RCC 7860 (cell line): Measurements from ENCODE around the gene TGIF1.

Experiments
- DNase-seq: peaks from one replicate; pipeline ENCODE4 v3.0.0-alpha.2; 2015; ENCODE audit warnings: low spot score
- FAIRE-seq: peaks from 2 replicates; lab custom pipeline; 2012; peaks lifted over from hg19 to GRCh38; lab: Jason Lieb, UNC

TGIF1 gene

DNA sequence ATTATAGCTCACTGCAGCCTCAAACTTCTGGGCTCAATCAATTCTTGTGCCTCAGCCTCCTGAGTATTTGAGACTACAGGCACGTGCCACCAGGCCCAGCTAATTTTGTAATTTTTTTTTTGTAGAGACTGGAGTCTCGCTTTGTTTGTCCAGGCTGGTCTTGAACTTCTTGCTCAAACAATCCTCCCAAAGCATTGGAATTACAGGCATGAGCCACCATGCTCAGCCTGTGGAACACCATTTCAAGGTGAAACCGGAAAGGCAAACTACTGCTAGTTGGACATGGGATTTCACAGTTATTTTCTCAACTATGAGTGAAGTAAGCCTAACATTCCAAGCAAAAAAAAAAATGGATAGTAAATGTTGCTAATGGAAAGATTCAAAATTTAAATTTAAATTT, 20.9 kb upstream of the TGIF1 start:
- no peak for DNase-seq
- no peak for FAIRE-seq

DNA sequence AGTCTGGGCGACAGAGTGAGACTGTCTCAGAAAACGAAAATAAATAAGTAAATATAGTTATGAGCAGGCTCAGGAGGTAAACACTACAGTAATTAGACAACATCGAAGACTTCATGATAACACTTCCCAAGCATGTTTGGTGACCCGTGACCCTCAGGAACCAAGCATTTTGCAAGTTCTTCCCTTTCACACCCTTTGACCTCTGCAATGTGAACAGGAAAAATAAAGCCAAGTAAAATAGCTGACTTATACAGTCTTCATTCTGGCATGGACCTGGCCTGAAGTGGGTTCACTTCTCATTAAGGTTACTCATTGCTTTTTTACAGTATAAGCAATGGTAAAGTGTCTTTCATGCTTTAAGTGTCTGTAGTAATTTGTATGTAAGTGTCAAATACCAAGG, 15.3 kb upstream of the TGIF1 start:
- no peak for DNase-seq
- FAIRE-seq: no peak

GRCh38 chr18:3440341-3440740, 9.6 kb upstream of the TGIF1 start:
- DNase-seq (no peak), FAIRE-seq (no peak)

DNA sequence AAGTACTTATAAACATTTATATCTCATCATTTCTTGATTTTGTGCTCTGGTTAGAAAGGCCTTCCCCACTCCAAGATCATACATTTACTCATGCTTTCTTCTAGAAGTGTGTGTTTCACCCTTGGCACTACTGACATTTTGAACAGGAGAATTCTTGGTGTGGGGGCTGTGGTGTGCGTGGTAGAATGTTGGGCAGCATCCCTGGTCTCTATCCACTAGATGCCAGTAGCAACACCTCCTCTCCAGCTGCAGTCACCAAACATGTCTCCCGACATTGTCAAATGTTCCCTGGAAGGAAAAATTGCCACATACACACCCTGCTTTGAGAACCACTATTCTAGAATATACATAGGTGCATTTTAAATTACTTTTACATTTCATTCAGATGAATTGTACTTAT, 8.7 kb upstream of the TGIF1 start:
- DNase-seq (no peak), FAIRE-seq (no peak)

DNA sequence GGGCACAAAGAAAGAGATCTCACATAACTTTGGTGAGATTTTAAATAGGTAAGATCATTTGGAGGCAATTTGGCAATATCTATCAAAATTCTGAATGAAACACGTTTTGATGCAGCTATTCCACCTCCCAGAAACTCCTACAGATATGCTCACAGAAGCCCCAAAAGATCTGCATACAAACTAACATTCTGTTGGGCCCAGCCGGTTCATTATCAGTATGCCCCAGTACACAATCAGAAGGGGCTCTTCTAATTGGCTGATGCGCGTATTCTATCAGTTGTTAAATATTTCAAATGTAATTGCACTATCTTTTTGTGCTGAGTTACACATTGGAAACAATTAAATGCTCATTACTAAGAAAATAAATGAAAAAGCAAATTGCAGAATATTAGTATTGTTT, 7.1 kb upstream of the TGIF1 start:
- no peak for DNase-seq
- FAIRE-seq: no peak

DNA sequence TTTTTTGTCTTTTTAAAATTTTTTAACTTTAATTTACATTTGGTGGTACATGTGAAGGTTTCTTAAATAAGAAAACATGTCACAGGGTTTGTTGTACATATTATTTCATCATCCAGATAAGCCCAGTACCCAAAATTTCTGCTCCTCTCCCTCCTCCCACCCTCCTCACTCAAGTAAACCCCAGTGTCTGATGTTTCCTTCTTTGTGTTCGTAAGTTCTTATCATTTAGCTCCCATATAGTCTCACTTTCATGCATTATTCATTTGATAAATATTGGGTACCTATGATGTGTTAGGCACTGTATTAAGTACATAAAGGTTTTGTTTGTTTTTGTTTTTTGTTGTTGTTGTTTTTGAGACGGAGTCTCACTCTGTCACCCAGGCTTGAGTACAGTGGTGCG, 5.7 kb upstream of the TGIF1 start:
- FAIRE-seq (no peak), DNase-seq (no peak)

GRCh38 chr18:3444954-3445353, 5.0 kb upstream of the TGIF1 start:
- DNase-seq (no peak), FAIRE-seq (no peak)

DNA sequence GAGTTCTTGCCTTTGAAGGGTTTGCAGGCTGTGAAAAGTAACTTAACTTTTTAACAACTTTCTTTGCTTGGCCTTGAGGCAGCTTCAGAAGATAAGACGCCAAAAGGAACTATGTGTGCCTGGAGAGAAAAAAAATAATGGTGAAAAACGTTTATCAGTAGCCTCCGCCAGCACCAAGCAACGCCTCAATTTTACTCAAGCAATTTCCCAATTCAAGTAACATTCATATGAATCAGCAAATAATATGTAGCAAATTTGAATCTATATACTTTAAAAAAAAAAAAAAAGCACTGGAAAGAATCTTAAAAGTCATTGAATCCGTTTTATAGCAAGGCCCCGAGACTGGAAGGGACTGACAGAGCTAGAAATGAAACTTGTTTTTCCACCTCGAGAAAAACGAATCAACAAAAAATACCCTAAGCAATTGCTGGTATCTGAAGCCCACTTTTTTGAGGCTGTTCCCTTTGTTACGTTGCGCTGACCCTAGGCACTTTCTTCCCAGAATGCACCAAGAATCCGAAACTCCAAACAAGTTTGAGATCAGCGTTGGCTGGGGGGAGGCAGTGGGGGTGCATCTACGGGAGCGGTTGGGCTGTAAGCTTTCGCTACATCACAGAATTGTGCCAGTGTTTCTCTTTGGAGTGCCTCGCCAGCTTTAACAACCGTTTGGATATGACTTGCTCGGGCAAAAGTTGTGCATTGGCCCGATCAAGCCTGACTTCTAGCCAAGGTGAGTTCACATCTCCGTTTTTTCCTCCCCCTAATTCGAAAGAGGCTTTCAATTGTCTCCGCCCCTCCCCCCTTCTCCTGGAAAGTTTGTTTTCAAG, 2.7 kb upstream of the TGIF1 start:
- no peak for DNase-seq
- no peak for FAIRE-seq

DNA sequence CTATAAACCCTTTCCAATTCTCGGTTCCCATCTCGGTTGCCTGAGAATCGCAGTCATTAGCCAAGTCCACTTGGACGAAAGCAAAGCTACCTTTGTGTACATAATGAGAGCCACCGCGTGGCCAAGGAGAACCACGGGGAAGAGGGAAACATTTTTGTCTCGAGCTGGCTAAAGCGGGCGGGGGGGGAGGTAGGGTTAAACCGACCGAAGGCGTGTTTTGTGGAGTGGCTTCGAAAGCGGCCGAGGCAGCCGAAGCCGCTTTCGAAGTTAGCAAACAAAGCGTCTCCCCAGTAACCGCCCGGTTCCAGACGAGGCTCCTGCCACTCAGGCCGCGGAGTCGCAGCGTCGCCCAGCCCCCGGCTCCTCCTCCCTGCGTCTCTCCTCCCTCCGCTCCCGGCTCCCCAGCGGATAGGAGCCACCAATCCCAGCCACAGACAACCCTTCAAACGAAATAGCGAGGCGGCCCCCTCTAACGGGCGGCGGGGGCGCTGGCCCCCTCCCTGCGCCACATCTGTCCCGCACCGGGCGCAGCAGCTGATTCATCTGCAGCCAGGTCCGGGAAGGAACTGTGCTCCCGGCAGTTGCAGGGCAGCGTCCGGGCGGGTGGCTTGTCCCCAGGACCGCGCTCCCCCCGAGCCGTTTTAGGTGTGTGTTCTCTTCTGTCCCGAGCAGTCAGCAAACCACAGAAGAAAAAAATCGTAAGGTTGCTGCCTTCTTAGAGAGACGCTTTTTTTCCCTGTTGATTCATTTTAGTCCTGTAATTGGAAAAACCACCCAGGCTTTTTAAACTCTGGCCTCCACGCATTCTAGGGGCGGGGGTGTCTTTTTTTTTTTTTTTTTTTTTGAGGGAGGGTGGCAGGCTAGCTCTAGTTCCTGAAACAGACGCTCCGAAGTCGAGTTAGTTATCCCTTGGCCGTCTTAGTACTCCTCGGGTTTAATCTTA, 1.8 kb upstream of the TGIF1 start:
- FAIRE-seq (peak; percentile 82), DNase-seq (peak; percentile 94)

DNA sequence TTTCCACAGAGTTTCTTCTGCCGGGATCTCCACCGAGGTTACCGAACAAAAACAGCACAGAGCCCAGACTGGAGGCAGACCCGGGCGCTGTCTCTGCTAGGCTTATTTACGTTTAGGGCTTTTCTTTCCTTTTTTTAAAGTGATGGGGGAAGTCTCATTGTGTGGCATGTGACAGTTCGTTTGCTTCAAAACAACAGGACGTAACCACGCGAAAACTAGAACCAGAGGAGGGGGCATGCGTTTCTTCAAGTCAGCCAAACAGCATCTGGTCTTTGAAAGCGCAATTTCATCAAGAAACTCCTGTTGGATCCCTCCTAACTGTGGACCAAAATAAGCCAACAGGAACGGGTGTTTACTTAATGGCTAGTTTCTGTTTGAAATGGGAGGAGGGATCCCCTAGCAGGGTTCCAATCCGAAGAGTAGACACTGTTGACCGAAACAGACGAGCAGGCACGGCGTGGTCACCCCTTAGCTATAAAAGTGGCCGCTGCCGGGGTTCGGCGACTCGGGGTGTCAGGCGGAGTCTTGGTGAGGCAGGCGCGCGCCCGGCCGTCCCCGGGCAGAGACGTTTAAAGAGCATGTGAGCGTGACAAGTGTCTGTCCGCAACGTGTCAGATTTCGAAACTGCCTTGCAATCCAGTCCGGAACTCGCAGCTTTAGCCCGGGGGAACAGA, 997 bp upstream of the TGIF1 start:
- FAIRE-seq (no peak), DNase-seq (peak; percentile 82)

GRCh38 chr18:3449512-3450011, 410 bp upstream of the TGIF1 start:
- FAIRE-seq: no peak
- no peak for DNase-seq

DNA sequence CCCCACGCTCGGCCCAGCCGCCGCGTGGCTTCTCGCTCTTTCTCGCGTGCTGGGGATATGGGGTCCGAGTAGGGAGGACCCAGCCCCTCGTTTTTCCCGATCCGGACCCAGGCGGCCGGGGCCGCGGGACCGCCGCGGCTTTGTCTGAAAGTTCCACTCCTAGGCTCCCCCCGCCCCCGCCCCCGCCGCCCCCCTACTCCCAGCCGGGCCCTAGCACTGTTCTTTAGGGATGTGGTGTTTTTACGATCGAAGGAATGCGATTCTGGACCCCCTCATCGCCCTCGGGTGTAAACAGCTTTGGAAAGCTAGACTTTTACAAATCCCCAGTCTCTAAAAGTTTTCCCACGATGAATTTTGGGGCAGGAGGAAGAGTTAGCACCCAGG, 819 bp downstream of the TGIF1 start:
- no peak for DNase-seq
- no peak for FAIRE-seq

DNA sequence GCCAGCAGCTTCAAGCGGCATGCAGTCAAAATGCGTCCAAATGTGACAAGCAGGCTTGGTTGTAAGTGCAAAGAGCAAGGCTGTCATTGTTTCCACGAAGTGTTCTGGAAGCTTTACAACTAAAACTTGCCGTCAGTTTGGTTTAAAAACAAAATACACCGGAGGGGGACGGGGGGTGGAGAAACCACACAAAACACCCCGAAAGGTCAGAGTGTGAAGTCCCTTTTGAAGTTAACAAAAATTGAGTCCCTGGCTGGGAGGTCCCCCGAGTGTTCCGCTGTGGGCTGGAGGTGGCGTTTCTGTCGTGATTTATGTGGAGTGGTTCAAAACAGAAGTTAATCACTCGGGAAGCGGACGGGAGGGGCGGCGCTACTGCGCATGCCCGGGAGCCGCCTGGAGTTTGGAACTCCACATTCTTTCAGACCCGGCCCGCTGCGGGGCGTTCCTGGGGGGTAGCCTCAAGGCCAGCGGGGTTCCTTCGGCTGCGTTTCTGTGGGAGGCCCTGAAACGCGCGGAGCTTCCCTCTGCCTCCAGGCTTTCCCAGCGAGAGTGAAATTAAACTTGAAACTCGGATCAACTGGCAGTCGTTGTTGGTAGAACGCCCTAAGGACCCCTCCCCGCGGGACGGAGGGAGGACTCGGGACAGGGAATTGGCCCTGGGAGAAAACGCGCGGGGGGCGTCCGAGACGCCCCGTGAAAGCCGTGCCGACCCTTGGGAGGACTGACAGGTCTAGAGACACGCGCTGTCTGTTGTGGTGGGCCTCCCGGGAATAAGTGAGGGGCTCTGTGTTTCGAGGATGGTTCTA, 1.4 kb downstream of the TGIF1 start:
- DNase-seq: peak; percentile 78
- FAIRE-seq: peak; percentile 20

DNA sequence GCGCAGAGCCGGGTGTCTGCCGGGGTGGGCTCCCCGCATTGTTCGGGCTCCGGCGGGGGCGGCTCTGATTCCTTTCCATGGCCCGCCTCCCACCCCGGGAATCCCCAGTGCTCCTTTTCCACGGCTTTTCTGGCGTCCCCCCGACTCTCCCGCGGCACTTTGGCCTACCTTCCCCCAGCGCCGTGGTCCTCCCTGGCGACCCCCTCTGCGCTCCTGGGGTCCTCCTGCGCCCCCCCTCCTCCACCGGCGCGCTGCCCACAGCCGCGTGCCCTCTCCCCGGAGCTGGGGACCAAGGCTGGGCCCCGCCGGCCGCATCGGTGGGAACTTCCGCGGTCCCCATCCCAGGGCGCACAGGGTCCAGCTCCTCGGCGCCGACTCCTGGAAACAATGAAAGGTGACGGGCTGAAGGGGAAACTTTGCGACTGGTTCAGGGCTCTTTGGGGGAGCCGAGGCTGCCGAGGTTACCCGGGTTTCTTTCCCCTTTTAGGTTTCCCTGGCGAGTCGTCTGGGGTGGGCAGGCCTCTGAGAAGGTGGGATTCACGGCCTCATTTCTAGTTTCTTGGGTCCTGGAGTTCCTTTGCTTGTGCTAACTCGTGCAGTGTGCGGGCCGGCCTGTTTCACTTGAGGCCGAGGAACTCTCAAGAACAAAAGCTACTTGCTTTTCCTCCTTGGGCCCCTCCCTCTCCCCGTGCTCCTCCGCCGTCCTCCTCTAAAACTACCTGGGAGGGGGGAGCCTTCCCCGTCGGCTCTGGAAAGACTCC, 2.2 kb downstream of the TGIF1 start:
- DNase-seq: peak; percentile 49
- no peak for FAIRE-seq

DNA sequence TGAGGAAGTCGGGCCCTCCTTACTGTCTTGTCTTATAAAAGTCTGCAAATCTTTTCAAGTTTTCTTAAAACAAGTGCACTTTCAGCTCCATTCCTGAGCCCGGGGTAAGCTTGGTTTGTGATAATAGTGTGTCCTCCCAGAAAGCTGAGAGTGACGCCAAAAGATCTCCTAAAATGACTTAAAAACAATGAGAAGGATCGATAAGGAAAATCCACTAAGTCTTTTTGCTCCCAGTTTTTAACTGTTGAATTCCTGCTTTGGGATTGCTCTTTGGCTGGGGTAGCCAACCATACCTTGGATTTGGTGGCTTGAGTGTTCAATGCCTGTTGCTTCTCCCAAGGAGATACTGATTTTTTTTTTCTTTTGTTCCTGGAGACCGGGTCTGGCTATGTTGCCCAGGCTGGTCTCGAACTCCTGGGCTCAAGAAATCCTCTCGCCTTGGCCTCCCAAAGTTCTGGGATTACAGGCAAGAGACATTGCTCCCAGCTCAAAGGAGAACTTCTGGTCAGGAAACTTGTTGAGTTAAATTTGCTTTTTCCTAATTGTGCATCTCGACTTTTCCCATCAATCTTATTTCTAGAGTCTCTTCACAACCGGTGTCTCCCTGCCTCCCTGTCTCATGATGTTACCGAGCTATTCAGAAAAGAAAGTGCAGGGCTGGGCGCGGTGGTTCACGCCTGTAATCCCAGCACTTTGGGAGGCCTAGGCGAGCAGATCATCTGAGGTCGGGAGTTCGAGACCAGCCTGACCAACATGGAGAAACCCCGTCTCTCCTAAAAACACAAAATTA, 3.0 kb downstream of the TGIF1 start:
- DNase-seq (no peak), FAIRE-seq (no peak)

DNA sequence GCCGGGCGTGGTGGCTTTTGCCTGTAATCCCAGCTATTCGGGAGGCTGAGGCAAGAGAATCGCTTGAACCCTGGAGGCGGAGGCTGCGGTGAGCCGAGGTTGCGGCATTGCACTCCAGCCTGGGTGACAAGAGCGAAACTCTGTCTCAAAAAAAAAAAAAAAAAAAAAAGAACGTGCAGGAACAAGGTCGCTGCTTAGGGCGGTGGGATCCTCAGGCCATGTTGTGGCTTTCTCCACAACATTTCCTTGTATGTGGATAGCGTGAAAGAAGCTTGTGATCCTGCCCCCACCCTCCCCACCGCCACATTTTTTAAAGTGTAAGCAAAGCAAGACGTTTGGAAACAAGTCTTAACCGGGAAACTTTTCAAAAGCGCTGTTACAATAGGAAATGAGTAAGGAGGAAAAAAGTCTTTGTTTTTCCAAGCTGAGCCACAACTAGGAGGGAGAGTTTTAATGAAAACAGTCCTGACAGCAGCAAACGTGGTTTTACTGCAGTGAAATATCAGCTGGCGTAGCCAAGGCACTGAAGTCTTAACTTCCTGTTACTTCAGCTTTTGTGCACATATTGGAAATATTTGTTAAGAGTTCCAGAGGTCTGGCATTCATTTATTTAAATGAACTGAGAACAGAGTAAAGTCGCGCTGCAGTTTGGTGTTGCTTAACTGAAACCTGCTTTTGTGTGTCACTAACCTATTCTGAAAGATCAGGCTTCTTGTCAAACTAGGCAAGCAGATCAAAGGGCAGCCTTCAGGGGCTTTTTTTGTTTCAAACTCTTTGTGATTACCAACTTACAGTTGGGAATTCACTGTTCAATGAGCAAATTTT, 3.8 kb downstream of the TGIF1 start:
- DNase-seq (peak; percentile 73), FAIRE-seq (peak; percentile 26)

GRCh38 chr18:3454365-3455089, 4.6 kb downstream of the TGIF1 start:
- FAIRE-seq (peak; percentile 74), DNase-seq (peak; percentile 68)
